GM19043 (cell line): ENCODE data around the gene TXNRD3.

ENCODE experiments used
- ATAC-seq: cut with Tn5 transposase; IDR thresholded peaks from one replicate; pipeline ENCODE4 v1.9.1; 2021; ENCODE audit warnings: low read depth; ENCODE audit not compliant: unreplicated experiment

The TXNRD3 gene

GRCh38 chr3:126672741-126673140 is 17.8 kb upstream of the TXNRD3 start:
- no peak for ATAC-seq

- no peak for ATAC-seq
Measured at GRCh38 chr3:126672340-126672739, 17.4 kb upstream of the TXNRD3 start.

- ATAC-seq = no peak
Measured at GRCh38 chr3:126671521-126671920, 16.6 kb upstream of the TXNRD3 start.

GRCh38 chr3:126668450-126669401 is 13.8 kb upstream of the TXNRD3 start:
- ATAC-seq = no peak

- ATAC-seq = no peak
Measured at GRCh38 chr3:126667631-126668449, 12.9 kb upstream of the TXNRD3 start.

- ATAC-seq = no peak
Measured at GRCh38 chr3:126666658-126667528, 12.0 kb upstream of the TXNRD3 start.

- no peak for ATAC-seq
Measured at GRCh38 chr3:126665959-126666657, 11.2 kb upstream of the TXNRD3 start.

GRCh38 chr3:126665221-126665936 is 10.5 kb upstream of the TXNRD3 start:
- no peak for ATAC-seq

GRCh38 chr3:126664591-126665214 is 9.8 kb upstream of the TXNRD3 start:
- no peak for ATAC-seq

GRCh38 chr3:126663750-126664149 is 8.8 kb upstream of the TXNRD3 start:
- no peak for ATAC-seq

- no peak for ATAC-seq
Measured at GRCh38 chr3:126663257-126663656, 8.3 kb upstream of the TXNRD3 start.

GRCh38 chr3:126661532-126662364 is 6.8 kb upstream of the TXNRD3 start:
- no peak for ATAC-seq

- ATAC-seq = no peak
Measured at GRCh38 chr3:126659915-126660886, 5.3 kb upstream of the TXNRD3 start.

- ATAC-seq = no peak
Measured at GRCh38 chr3:126658584-126658983, 3.7 kb upstream of the TXNRD3 start.

GRCh38 chr3:126657901-126658300 is 3.0 kb upstream of the TXNRD3 start:
- no peak for ATAC-seq

- ATAC-seq = no peak
Measured at GRCh38 chr3:126656371-126657134, 1.6 kb upstream of the TXNRD3 start.
